K562 (cell line): ENCODE measurements around the gene ERCC4.

Experiments
- ATF2 ChIP-seq: sonication (generic); formaldehyde crosslinking; IDR thresholded peaks from 2 replicates; pipeline ENCODE4 v1.8.1; 2022; ENCODE audit warnings: missing genetic modification reagents
- CTCF ChIP-seq, 3 experiments: IDR thresholded peaks in 2 of 3; conservative IDR thresholded peaks in 1 of 3; 2 replicates each; pipeline ENCODE4 v1.5.1; 2011 to 2012; ENCODE audit warnings: low read length in 3 of 3, mild to moderate bottlenecking in 3 of 3, control low read depth in 2 of 3, improper control_type of control experiment in 1 of 3, inconsistent platforms in 1 of 3, low read depth in 1 of 3, mixed read lengths in 1 of 3, moderate library complexity in 1 of 3; ENCODE audit not compliant: insufficient read depth in 2 of 3
- MAFK ChIP-seq: IDR thresholded peaks from 2 replicates; pipeline ENCODE4 v1.6.1; 2011; ENCODE audit warnings: low read length, improper control_type of control experiment
- NELFE ChIP-seq: IDR thresholded peaks from 2 replicates; pipeline ENCODE4 v1.6.1; 2011; ENCODE audit warnings: mild to moderate bottlenecking; ENCODE audit not compliant: insufficient read depth, insufficient read length
- UBTF ChIP-seq, 2 experiments: IDR thresholded peaks; 2 replicates each; pipeline ENCODE4 v1.6.1; 2012; ENCODE audit warnings: improper control_type of control experiment in 2 of 2, low read depth in 2 of 2, low read length in 2 of 2, borderline replicate concordance in 1 of 2
- XRCC3 ChIP-seq: fragments of 450-650 bp; IDR thresholded peaks from 2 replicates; pipeline ENCODE4 v1.6.1; 2017; ENCODE audit warnings: mild to moderate bottlenecking, moderate library complexity
- ZNF175 ChIP-seq: fragments of 200-800 bp; sonication (Bioruptor generic); IDR thresholded peaks from 2 replicates; pipeline ENCODE4 v1.6.1; 2016; ENCODE audit warnings: low read depth, mild to moderate bottlenecking, missing genetic modification characterization, missing compliant biosample characterization

- TF ChIP-seq CTCF (IDR thresholded peaks at IDR 0.05 in 2 of 3, conservative IDR thresholded peaks at IDR 0.05 in 1 of 3; ENCODE audit: insufficient read depth in 2 of 3, low read depth in 1 of 3, low read length in 3 of 3) (peak in 2 of 3 experiments; percentile 61 to 65; a peak in 3 of 6 replicates), NELFE (no peak), ZNF175 (CRISPR knock-in tag) (no peak), UBTF (IDR thresholded peaks at IDR 0.05; ENCODE audit: borderline replicate concordance in 1 of 2, low read depth in 2 of 2, low read length in 2 of 2) (no peak), XRCC3 (no peak), MAFK (no peak), ATF2 (CRISPR knock-in tag) (no peak)
Observed at GRCh38 chr16:13919330-13919682, 648 bp upstream of the ERCC4 start.
